ENCODE data around the gene CLDN17.
A peak's percentile ranks its signal among the peaks of the same experiment; 100 is the strongest.

Gene CLDN17, protein sequence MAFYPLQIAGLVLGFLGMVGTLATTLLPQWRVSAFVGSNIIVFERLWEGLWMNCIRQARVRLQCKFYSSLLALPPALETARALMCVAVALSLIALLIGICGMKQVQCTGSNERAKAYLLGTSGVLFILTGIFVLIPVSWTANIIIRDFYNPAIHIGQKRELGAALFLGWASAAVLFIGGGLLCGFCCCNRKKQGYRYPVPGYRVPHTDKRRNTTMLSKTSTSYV

DNA sequence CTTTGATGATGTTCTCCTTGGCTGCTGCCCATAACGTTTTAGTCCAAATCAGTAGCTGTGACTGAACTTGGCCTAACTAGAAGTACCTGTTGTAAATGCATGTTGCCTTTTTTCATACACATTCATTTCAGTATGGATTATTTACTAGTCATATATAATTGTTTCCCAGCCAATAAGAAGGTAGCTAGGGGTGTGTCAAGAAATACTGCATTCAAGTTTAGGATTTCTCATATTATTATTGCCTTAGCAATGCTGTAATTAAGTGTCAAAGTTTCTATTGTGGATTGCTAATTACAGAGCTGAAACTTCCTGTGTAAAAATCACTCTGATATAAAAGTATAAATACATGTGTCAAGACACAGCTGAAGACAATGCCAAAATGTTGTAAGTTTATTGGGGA lies at the start of gene CLDN17:
Gene CLDN17 (minus strand): TSS at position 101 of the 400 bp plus-strand sequence. CDS start 188 bp downstream, outside the sequence.
- peaks cover 7% of the 10 kb centered on the region for H3K27me3 Mint-ChIP-seq
- H3K4me1 Mint-ChIP-seq, result no peaks in the 10 kb centered on the region
- no peak within 1 kb of the TSS for H3K4me3 Mint-ChIP-seq
- H3K27ac Mint-ChIP-seq, result no peak within 1 kb of the TSS
- ATAC-seq, result no peak
- H3K9me3 Mint-ChIP-seq, result peaks cover 0 to 4% of the 10 kb centered on the region in 2 donors
- DNase-seq, result no peak

DNA sequence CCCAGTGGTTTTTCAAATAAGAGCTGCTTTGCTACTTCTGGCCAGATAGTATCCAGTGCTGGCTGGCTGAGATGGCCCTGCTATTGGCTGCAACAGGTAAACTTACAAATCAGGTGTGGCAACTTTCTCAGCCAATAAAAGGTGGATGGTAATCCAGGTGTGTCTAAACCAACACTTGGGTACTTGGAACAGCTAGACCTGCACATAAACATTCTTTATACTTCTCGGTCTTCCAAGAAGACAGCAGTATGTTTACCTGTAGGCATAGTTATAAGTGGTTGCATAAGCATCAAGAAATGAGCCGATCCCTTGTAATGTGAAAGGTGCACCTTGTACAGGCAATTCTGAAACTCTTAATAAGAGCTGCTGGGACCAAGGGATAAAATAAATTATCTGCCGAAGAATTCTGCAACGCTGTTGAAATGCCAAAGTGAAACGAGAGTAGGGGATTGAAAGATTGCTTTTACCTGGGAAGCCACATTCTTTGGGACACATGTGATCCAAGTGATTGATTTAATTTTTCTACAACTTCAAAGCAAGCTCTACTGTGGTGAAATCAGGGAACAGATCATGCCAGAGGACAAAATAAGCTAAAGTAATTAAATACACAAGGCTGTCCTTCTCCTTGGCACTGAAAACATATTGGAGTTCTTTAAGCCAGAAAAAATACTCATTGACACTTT lies 49.6 kb upstream of the CLDN17 start, which contains the start of gene CLDN8:
Gene CLDN8 (minus strand): TSS at position 57 of the 683 bp plus-strand sequence. CDS start 172 bp downstream, outside the sequence.
- ATAC-seq (no peak), DNase-seq (no peak)
- peak within 1 kb of the TSS in 1 of 2 donors; percentile 33 for H3K27ac Mint-ChIP-seq
- no peak within 1 kb of the TSS for H3K4me3 Mint-ChIP-seq
- no peaks in the 10 kb centered on the region for H3K9me3 Mint-ChIP-seq
- no peaks in the 10 kb centered on the region for H3K27me3 Mint-ChIP-seq
- H3K4me1 Mint-ChIP-seq, result no peaks in the 10 kb centered on the region

DNA sequence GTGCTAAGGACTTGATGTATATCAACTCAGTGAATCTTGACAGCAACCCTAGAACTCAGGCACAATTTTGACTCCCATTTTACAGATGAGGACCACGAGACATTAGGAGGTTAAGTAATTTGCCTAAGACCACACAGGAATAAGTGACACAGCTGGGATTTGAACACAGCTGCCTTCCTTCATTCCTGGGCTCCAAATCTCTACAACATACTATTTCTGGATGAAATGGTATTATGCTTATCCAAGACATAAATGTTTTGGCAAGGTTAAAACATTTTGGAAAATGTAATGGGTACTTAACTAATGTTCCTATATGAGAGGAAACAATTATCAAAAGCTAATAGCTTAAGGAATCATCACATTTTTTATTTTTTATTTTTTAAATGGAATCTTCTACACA lies 44.5 kb upstream of the CLDN17 start:
- Mint-ChIP-seq H3K4me3 (no peak overlapping the region), H3K9me3 (no peaks in the 10 kb centered on the region), H3K27me3 (peaks cover 7% of the 10 kb centered on the region), H3K4me1 (no peaks in the 10 kb centered on the region), H3K27ac (no peak overlapping the region)
- no peak for ATAC-seq
- no peak for DNase-seq

DNA sequence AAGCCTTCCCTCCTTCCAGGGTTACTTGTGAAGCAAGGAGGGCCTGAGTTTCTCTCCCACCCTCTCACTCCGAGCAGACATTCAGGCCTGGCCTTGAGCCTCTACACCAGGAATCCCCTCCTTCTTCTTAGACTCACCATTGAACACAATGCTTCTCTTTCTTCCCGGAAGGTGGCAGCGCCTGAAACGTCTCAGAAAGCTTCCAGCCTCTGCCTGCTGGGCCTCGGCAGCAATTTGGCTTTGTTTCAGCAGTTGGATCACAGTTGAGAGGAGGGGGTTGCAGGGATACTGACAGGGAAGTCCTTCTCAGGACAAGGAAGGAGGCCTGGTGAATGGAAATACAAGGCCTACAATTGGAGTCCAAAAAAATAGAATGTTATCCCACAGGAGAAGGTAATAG lies 43.0 kb upstream of the CLDN17 start:
- Mint-ChIP-seq H3K9me3 (no peaks in the 10 kb centered on the region), H3K4me1 (no peaks in the 10 kb centered on the region), H3K4me3 (no peak overlapping the region), H3K27ac (no peak overlapping the region), H3K27me3 (peaks cover 7% of the 10 kb centered on the region)
- ATAC-seq (no peak), DNase-seq (no peak)

DNA sequence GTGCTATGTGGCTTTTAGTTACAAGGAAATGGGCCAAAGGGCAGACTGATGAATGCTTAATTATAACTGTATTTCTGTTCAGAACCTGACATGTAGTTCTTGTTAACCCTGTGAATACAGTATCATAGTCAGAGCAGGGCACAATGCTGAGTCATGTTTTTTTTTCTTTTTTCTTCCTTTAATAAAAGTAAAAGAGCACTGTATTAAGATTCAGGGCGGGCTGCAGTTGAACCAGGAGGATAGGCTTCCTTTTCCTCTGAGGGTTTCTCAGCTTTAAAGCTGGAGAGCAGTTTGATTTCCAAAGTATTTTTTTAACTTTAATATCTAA lies 40.6 kb upstream of the CLDN17 start:
- Mint-ChIP-seq H3K27me3 (peaks cover 7% of the 10 kb centered on the region), H3K27ac (no peak overlapping the region), H3K9me3 (no peaks in the 10 kb centered on the region), H3K4me3 (no peak overlapping the region), H3K4me1 (no peaks in the 10 kb centered on the region)
- no peak for ATAC-seq
- no peak for DNase-seq

DNA sequence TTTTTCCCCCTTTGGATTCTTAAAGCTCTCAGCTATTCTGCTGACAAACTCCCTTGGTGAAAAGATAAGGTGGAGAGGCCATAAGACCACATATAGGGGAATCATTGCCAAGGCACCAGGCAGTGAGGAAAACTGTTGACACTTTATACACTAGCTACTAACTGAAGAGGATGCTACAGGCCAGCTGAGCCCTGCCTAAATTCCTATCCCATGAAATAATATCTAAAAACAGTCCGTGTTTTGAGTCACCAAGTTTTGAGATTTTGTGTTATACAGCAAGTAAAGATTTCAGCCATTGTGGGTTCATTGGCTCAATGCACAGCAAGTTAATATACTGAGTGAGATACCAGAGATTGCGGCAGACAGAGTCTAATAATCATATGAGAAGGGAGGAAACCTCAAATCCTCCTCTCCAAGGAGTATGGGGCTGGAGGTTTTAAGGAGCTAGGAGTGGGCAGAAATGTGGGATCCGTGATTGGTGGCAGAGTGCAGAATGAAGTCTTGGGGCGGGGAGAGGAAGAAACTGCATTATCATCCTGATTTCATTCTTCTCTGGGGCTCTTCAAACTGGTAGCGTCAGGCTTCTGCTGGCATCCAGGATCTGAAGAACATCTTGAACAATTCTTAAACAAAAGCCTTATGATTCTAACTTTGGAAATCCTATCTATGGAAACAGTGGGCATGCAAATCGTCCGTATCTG lies 40.1 kb upstream of the CLDN17 start:
- DNase-seq, result no peak
- no peak for ATAC-seq
- Mint-ChIP-seq H3K27me3 (peaks cover 7% of the 10 kb centered on the region), H3K4me1 (no peaks in the 10 kb centered on the region), H3K27ac (peak overlapping the region in 1 of 2 donors; percentile 14), H3K4me3 (no peak overlapping the region), H3K9me3 (no peaks in the 10 kb centered on the region)

DNA sequence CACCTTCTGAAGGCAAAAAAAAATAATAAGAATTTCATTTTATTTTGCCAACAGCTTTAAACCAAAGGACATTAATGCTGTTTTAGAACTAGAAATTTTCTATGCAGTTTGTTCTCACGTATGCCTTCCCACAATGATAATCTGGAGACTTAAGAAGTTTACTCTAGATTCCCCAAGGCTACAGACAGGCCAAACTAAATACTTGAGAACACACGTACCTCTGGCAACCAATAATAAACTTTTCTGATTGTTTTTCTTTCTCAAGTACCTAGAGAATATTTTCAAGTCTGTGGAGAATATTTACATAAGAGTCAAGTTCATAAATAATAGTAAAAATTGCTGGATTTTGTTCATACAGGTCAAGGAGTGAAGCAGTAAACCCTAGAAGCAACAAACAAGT lies 33.4 kb upstream of the CLDN17 start:
- H3K27me3 Mint-ChIP-seq, result no peaks in the 10 kb centered on the region
- no peaks in the 10 kb centered on the region for H3K9me3 Mint-ChIP-seq
- no peaks in the 10 kb centered on the region for H3K4me1 Mint-ChIP-seq
- ATAC-seq (no peak), DNase-seq (no peak)
- no peak overlapping the region for H3K4me3 Mint-ChIP-seq
- H3K27ac Mint-ChIP-seq, result no peak overlapping the region

DNA sequence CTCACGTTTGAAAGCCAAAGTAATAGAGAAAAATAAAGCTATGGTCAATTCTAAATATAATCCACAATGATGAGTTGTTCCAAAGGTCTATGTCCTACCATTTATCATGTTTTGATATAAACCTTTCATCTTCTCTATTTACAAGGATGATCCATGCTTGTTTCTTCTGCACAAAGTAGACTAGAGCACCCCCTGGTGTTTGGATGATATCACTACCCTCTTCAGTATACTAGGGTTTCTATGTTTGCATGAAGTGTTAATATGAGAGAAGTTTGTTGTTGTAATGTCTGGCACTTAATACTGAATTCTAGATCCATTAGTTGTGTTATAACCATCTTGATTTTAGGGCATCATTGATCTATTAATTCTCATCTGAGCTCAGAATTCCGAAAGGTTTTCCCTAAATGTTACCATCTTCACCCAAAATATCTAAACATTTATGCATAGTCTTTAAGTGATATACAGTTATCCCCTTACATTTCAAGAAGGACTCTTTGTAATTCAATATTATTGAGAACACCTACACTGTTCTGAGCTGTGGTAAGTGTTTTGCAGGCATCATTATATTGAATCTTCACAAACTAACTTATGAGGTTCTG lies 28.2 kb upstream of the CLDN17 start:
- no peak for ATAC-seq
- Mint-ChIP-seq H3K27me3 (no peaks in the 10 kb centered on the region), H3K9me3 (peaks cover 0 to 5% of the 10 kb centered on the region in 2 donors), H3K27ac (no peak overlapping the region), H3K4me3 (no peak overlapping the region), H3K4me1 (no peaks in the 10 kb centered on the region)
- DNase-seq, result peak in 1 of 2 donors; percentile 3

DNA sequence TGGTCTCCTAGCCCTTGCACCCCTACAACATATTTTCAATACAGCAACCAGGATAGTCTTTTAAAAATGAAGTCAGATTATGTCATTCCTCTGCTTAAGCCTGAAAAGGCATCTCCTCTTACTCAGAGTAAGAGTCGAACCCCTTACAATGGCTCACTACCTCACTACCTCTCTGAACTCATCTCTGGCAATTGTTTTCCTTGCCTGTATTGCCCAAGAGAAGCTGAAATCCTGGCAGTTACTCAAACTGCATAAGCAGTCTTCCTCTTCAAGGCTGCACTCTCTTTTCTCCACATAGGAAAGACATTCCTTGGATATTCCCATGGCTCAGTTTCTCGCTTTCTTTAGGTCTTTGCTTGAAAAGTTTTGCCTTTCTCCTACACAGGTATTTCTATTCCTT lies 26.6 kb upstream of the CLDN17 start:
- no peaks in the 10 kb centered on the region for H3K4me1 Mint-ChIP-seq
- H3K4me3 Mint-ChIP-seq, result no peak overlapping the region
- peaks cover 0 to 5% of the 10 kb centered on the region in 2 donors for H3K9me3 Mint-ChIP-seq
- H3K27me3 Mint-ChIP-seq, result no peaks in the 10 kb centered on the region
- DNase-seq (no peak), ATAC-seq (no peak)
- H3K27ac Mint-ChIP-seq, result no peak overlapping the region

DNA sequence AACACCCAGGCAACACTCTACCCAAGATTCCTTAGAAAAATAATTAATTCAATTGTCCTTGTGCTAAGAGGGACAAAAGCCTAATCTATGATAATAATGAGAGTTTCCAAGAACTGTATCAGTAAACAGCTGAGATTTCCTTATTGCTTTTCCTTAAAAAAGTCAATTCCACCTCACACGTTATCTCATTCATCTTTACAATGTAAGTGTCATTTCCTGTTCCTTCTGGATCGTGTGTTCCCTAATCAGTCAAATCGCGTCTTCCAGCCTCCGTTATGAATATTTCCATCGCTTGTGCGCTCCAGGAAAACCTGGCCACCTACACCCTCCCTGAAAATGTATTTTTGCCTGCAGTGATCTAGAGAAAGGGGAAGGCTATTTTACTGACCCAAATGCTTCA lies 23.9 kb upstream of the CLDN17 start:
- DNase-seq, result no peak
- Mint-ChIP-seq H3K27ac (no peak overlapping the region), H3K27me3 (no peaks in the 10 kb centered on the region), H3K4me3 (no peak overlapping the region), H3K9me3 (peaks cover 0 to 5% of the 10 kb centered on the region in 2 donors), H3K4me1 (no peaks in the 10 kb centered on the region)
- no peak for ATAC-seq

DNA sequence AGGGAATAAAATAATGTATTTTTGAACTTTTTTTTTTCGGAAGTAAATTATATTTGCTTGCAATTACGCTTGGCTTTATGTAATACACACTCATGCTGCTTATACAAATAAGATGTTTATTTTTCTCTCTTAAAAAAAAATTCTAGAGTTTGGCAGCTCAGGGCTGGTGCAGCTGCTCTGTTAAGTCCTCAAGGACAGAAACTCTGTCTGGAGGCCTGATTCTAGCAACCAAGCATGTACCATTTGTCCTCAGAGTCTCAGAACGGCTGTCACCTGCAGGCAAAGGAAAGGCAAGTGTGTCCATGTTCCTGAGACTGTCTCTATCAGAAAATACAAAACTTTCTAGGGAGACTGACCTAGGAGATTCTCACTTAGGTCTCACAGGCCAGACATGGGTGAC lies 23.2 kb upstream of the CLDN17 start:
- peaks cover 0 to 5% of the 10 kb centered on the region in 2 donors for H3K9me3 Mint-ChIP-seq
- no peak overlapping the region for H3K4me3 Mint-ChIP-seq
- DNase-seq (no peak), ATAC-seq (no peak)
- H3K27ac Mint-ChIP-seq, result no peak overlapping the region
- no peaks in the 10 kb centered on the region for H3K4me1 Mint-ChIP-seq
- H3K27me3 Mint-ChIP-seq, result no peaks in the 10 kb centered on the region

DNA sequence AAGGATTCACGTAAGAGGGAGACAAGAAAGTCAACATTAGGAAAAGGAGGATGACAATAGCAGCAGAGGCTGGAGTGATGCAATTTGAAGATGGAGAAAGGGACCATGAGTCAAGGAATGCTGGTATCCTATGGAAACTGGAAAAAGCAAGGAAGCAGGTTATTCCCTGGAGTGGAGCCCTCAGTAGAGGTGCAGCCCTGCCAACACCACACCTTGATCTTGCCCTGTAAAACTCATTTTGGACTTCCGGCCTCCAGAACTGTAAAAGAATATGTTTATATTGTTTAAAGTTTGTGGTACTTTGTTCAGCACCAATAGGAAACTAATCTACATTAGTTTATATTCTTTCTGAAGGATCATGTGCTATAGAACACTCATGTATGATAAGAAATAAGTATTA lies 19.6 kb upstream of the CLDN17 start:
- no peak for ATAC-seq
- H3K27ac Mint-ChIP-seq, result peak overlapping the region in 1 of 2 donors; percentile 78

DNA sequence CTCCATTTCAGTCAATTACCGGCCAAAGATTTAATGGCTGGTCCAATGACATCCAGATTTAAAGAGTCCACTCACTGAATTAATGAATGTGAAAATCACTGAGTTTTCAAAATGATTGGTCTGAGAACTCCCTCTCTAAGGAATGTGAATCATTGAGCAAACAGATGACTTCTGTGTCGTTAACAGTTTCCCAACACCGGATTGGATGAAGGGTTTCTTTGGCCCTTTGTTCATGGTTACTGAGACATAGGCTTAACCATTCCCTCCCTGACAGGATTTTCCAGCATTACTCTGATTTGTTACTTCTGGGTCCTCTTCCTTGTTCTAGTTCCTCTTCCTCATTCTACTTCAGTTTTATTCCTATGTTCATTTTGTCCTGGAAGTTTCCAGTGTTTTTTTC lies 1.5 kb upstream of the CLDN17 start:
- Mint-ChIP-seq H3K27me3 (peaks cover 7% of the 10 kb centered on the region), H3K27ac (no peak overlapping the region), H3K4me3 (no peak overlapping the region), H3K4me1 (no peaks in the 10 kb centered on the region), H3K9me3 (peaks cover 0 to 4% of the 10 kb centered on the region in 2 donors)
- DNase-seq (no peak), ATAC-seq (no peak)

More for the DNA sequence above, 19.6 kb upstream of the CLDN17 start:
- H3K9me3 Mint-ChIP-seq, result no peaks in the 10 kb centered on the region
- DNase-seq, result no peak
- H3K27me3 Mint-ChIP-seq, result no peaks in the 10 kb centered on the region
- no peaks in the 10 kb centered on the region for H3K4me1 Mint-ChIP-seq
- no peak overlapping the region for H3K4me3 Mint-ChIP-seq

DNA sequence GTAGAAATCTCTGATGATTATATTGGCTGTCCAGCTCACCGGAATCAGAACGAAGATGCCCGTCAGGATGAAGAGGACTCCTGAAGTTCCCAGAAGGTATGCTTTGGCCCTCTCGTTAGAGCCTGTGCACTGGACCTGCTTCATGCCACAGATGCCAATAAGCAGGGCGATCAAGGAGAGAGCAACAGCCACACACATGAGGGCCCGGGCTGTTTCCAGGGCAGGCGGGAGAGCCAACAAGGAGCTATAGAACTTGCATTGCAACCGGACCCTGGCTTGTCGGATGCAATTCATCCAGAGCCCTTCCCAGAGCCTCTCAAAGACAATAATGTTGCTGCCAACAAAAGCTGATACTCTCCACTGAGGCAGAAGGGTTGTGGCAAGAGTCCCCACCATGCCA lies 434 bp downstream of the CLDN17 start:
- Mint-ChIP-seq H3K27ac (no peak overlapping the region), H3K4me3 (no peak overlapping the region), H3K9me3 (peaks cover 0 to 4% of the 10 kb centered on the region in 2 donors), H3K27me3 (peaks cover 7% of the 10 kb centered on the region), H3K4me1 (no peaks in the 10 kb centered on the region)
- DNase-seq (no peak), ATAC-seq (no peak)

DNA sequence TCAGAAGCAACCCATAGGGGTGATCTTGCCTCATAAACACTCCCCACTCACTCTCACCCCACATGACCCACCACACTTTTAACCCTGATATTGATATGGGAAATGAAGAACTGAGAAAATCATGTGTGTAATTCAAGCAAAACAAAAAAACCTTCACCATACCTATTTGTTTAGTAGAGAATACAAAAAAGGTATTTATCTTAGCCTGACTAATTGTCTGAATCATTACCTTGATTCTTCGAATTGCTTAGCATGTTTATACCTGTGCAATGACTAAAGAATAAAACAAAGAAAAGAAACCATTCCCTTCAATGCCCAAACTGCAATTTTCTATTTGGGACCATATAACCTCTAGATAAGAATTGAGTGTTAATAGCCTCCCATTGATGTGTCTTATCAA lies 1.8 kb downstream of the CLDN17 start:
- no peak overlapping the region for H3K27ac Mint-ChIP-seq
- ATAC-seq, result no peak

More for the DNA sequence above, 1.8 kb downstream of the CLDN17 start:
- DNase-seq, result no peak
- Mint-ChIP-seq H3K27me3 (no peaks in the 10 kb centered on the region), H3K9me3 (peaks cover 0 to 4% of the 10 kb centered on the region in 2 donors), H3K4me3 (no peak overlapping the region), H3K4me1 (no peaks in the 10 kb centered on the region)
